GM18505 (cell line): ENCODE data around the gene RABEP2.

Source experiments
- ATAC-seq: cut with Tn5 transposase; IDR thresholded peaks from one replicate; pipeline ENCODE4 v1.9.1; 2021; ENCODE audit not compliant: unreplicated experiment
- POLR2A ChIP-seq: IDR thresholded peaks from 4 replicates; pipeline ENCODE4 v1.6.1; 2011; ENCODE audit warnings: borderline replicate concordance; ENCODE audit not compliant: insufficient read depth, insufficient read length; ENCODE audit errors: extremely low read depth

RABEP2 gene

GRCh38 chr16:28925386-28926228 lies 569 bp upstream of the RABEP2 start:
- peak; percentile 31 for ATAC-seq
- peak; percentile 91 for TF ChIP-seq POLR2A

- no peak for ATAC-seq
- TF ChIP-seq POLR2A: no peak
Measured at GRCh38 chr16:28924399-28924761, 658 bp downstream of the RABEP2 start.

- TF ChIP-seq POLR2A: peak; percentile 81
- ATAC-seq: peak; percentile 42
Measured at GRCh38 chr16:28923652-28924398, 1.2 kb downstream of the RABEP2 start.

GRCh38 chr16:28923231-28923587 lies 1.8 kb downstream of the RABEP2 start:
- no peak for TF ChIP-seq POLR2A
- ATAC-seq: no peak

- no peak for TF ChIP-seq POLR2A
- ATAC-seq: no peak
Measured at GRCh38 chr16:28918698-28919097, 6.3 kb downstream of the RABEP2 start.

GRCh38 chr16:28917095-28917494 lies 7.9 kb downstream of the RABEP2 start:
- TF ChIP-seq POLR2A: no peak
- no peak for ATAC-seq

- no peak for TF ChIP-seq POLR2A
- ATAC-seq: no peak
Measured at GRCh38 chr16:28915181-28915580, 9.9 kb downstream of the RABEP2 start.

- no peak for ATAC-seq
- TF ChIP-seq POLR2A: no peak
Measured at GRCh38 chr16:28913946-28914724, 10.9 kb downstream of the RABEP2 start.

GRCh38 chr16:28912558-28912957 lies 12.5 kb downstream of the RABEP2 start:
- no peak for ATAC-seq
- TF ChIP-seq POLR2A: no peak

- ATAC-seq: no peak
- no peak for TF ChIP-seq POLR2A
Measured at GRCh38 chr16:28910086-28911031, 14.7 kb downstream of the RABEP2 start.

GRCh38 chr16:28905800-28906372 lies 19.2 kb downstream of the RABEP2 start:
- no peak for ATAC-seq
- no peak for TF ChIP-seq POLR2A

- ATAC-seq: no peak
- TF ChIP-seq POLR2A: no peak
Measured at GRCh38 chr16:28905229-28905754, 19.7 kb downstream of the RABEP2 start.
